CD8-positive, alpha-beta memory T cell (primary cell): ENCODE measurements around the gene GLCE. TPM values are rescaled to one million over a fixed set of nuclear protein-coding genes. Genes with fewer than 3 reads are reported as not detected.

ENCODE experiments used
- CTCF ChIA-PET: fragments of 350-600 bp; sonication (Branson Sonifier 250); formaldehyde crosslinking; loops from one replicate; lab custom pipeline; 2021; ENCODE audit warnings: antibody characterized with exemption; lab: Charles Lee
- POLR2A ChIA-PET: fragments of 350-600 bp; sonication (Branson Sonifier 250); formaldehyde crosslinking; loops from one replicate; lab custom pipeline; 2021; ENCODE audit warnings: antibody characterized with exemption; lab: Charles Lee
- DNase-seq, 5 donors: peaks; one replicate each; pipeline versions ENCODE4 v3.0.0 to v3.0.0-alpha.2; 2020 to 2022; ENCODE audit warnings: mixed read lengths in 1 of 5
- H3K27ac ChIP-seq: one replicate; pipeline ENCODE4 v1.7.0; 2013; ENCODE audit warnings: low read depth, mild to moderate bottlenecking, low read length, moderate library complexity
- H3K27me3 ChIP-seq: 2 replicates; pipeline ENCODE4 v1.7.0; 2013; ENCODE audit warnings: low read length, mild to moderate bottlenecking; ENCODE audit not compliant: insufficient read depth, poor library complexity, severe bottlenecking
- H3K36me3 ChIP-seq: 2 replicates; pipeline ENCODE4 v1.7.0; 2013; ENCODE audit warnings: mild to moderate bottlenecking, low read length, moderate library complexity; ENCODE audit not compliant: insufficient read depth
- H3K4me1 ChIP-seq: 2 replicates; pipeline ENCODE4 v1.7.0; 2013; ENCODE audit warnings: mild to moderate bottlenecking, low read length, moderate library complexity; ENCODE audit not compliant: insufficient read depth
- H3K4me3 ChIP-seq: 2 replicates; pipeline ENCODE4 v1.7.0; 2013; ENCODE audit warnings: mild to moderate bottlenecking, low read length
- H3K9me3 ChIP-seq: 2 replicates; pipeline ENCODE4 v1.7.0; 2013; ENCODE audit warnings: mild to moderate bottlenecking, low read length
- H3K27ac Mint-ChIP-seq, 8 donors: one replicate each; pipeline ENCODE4 v1.8.0; 2020 to 2021; ENCODE audit warnings: mixed read lengths in 8 of 8, mild to moderate bottlenecking in 6 of 8, inconsistent platforms in 3 of 8, moderate library complexity in 3 of 8
- H3K27me3 Mint-ChIP-seq, 2 donors: one replicate each; pipeline ENCODE4 v1.8.0; 2020 to 2021; ENCODE audit warnings: mixed read lengths in 2 of 2, mild to moderate bottlenecking in 1 of 2, moderate library complexity in 1 of 2
- H3K36me3 Mint-ChIP-seq, 3 donors: one replicate each; pipeline ENCODE4 v1.8.0; 2020 to 2021; ENCODE audit warnings: mixed read lengths in 3 of 3, inconsistent platforms in 1 of 3, mild to moderate bottlenecking in 1 of 3
- H3K4me1 Mint-ChIP-seq, 3 donors: one replicate each; pipeline ENCODE4 v1.8.0; 2020 to 2021; ENCODE audit warnings: mixed read lengths in 3 of 3, inconsistent platforms in 1 of 3, mild to moderate bottlenecking in 1 of 3
- H3K4me3 Mint-ChIP-seq, 7 donors: one replicate each; pipeline ENCODE4 v1.8.0; 2020 to 2021; ENCODE audit warnings: mixed read lengths in 7 of 7, mild to moderate bottlenecking in 6 of 7, moderate library complexity in 4 of 7, inconsistent platforms in 2 of 7
- H3K9me3 Mint-ChIP-seq, 5 donors: one replicate each; pipeline ENCODE4 v1.8.0; 2020 to 2022; ENCODE audit warnings: mixed read lengths in 5 of 5, mild to moderate bottlenecking in 3 of 5, moderate library complexity in 2 of 5, inconsistent platforms in 1 of 5
- polyA plus RNA-seq: library from polyadenylated mRNA; unstranded; fragments of 300-500 nt; fragmentation: Illumina TruSeq; gene quantifications from one replicate; pipeline ENCODE4 v1.2.3, GENCODE V29; 2021
- total RNA-seq, 2 experiments: library from RNA; stranded (reverse); gene quantifications; one replicate each; pipeline ENCODE4 v1.2.3, GENCODE V29; 2021

GLCE gene
- total and polyA plus RNA-seq, 3 experiments from 2014 or later: 5.4 to 8.4 (median 5.7) TPM

DNA sequence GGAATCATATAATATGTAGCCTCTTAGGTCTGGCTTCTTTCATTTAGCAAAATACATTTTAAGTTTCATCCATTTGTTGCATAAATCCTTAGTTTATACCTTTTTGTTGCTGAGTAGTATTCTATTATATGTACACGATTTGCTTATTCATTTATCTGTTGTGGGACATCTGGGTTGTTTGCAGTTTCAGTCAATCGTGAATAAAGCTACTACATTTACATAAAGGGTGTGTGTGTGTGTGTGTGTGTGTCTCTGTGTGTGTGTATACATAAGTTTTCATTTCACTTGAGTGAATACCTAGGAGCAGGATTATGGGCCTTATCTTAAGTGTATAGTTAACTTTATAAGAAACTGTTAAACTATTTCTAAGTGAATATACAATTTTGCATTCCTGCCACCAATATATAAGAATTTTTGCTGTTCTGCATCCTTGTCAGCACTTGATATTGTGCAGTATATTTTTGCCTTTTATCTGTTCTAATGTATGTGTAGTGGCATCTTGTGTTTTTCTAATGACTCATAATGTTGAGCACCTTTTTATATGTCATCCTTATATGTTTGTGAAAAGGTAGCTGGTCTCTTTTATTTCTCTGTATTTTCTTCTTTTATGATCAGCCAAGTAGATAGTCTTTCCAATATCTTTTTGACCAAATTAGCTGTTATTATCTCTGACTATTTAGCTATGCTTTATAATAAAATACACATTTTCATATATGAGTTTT, 55.0 kb downstream of the GLCE start:
- Mint-ChIP-seq H3K36me3 (peaks cover 0 to 8% (median 1%) of the 10 kb centered on the region in 3 donors), H3K27ac (no peak overlapping the region), H3K4me3 (no peak overlapping the region), H3K4me1 (no peaks in the 10 kb centered on the region), H3K9me3 (peaks cover 0 to 3% (median 0%) of the 10 kb centered on the region in 5 donors), H3K27me3 (no peaks in the 10 kb centered on the region)
- H3K27me3 ChIP-seq: no peaks in the 10 kb centered on the region
- H3K27ac ChIP-seq: no peak overlapping the region
- no peak for DNase-seq
- CTCF ChIA-PET: no interaction called here
- POLR2A ChIA-PET: no interaction called here
- no peak overlapping the region for H3K4me3 ChIP-seq
- H3K4me1 ChIP-seq: no peaks in the 10 kb centered on the region
- no peaks in the 10 kb centered on the region for H3K36me3 ChIP-seq
- H3K9me3 ChIP-seq: no peaks in the 10 kb centered on the region

DNA sequence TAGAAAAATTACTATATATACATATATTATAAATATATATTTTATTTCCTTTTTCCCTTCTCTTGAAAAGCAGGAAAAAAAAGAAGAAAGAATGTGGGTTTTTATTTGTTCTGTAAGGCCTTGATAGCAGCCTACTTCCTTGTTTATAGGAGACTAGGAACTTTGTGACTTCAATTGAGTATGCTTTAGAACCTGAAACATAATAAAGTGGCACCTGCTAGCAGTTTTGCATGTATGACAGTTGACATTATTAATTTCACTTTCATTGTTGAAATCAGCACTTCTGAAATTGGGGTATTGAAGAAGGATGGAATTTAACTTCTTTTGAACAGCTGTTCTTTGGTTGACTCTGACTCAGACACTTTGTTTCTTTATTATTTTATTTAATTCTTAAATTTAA, 56.9 kb downstream of the GLCE start:
- Mint-ChIP-seq H3K9me3 (peaks cover 0 to 7% (median 3%) of the 10 kb centered on the region in 5 donors), H3K27ac (no peak overlapping the region), H3K27me3 (no peaks in the 10 kb centered on the region), H3K36me3 (peaks cover 0 to 21% (median 2%) of the 10 kb centered on the region in 3 donors), H3K4me3 (no peak overlapping the region), H3K4me1 (no peaks in the 10 kb centered on the region)
- no peaks in the 10 kb centered on the region for H3K27me3 ChIP-seq
- H3K27ac ChIP-seq: no peak overlapping the region
- ChIA-PET POLR2A (no interaction called here), CTCF (no interaction called here)
- no peaks in the 10 kb centered on the region for H3K9me3 ChIP-seq
- DNase-seq: no peak
- H3K4me1 ChIP-seq: no peaks in the 10 kb centered on the region
- H3K4me3 ChIP-seq: no peak overlapping the region
- no peaks in the 10 kb centered on the region for H3K36me3 ChIP-seq

DNA sequence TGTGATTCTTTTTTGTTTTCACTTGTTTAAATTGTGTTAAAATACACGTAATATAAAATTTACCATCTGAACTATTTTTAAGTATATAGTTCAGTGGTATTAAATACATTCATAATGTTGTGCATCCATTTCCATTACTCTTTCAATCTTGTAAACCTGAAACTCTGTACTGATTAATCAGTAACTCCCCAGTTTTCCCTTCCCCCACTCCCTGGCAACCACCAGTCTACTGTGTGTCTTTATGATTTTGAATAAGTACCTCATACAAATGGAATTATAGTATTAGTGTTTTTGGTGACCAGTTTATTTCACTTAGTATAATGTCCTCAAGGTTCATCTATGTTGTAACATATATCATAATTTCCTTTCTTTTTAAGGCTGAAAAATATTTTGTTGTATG, 59.3 kb downstream of the GLCE start:
- Histone ChIP-seq H3K27ac (no peak overlapping the region), H3K4me1 (no peaks in the 10 kb centered on the region), H3K4me3 (no peak overlapping the region), H3K27me3 (no peaks in the 10 kb centered on the region), H3K36me3 (no peaks in the 10 kb centered on the region), H3K9me3 (no peaks in the 10 kb centered on the region)
- ChIA-PET POLR2A (no interaction called here), CTCF (no interaction called here)
- peak overlapping the region in 1 of 8 donors; percentile 58 for H3K27ac Mint-ChIP-seq
- H3K27me3 Mint-ChIP-seq: no peaks in the 10 kb centered on the region
- no peak for DNase-seq
- no peaks in the 10 kb centered on the region for H3K4me1 Mint-ChIP-seq
- no peak overlapping the region for H3K4me3 Mint-ChIP-seq
- peaks cover 8 to 28% (median 20%) of the 10 kb centered on the region in 5 donors for H3K9me3 Mint-ChIP-seq
- H3K36me3 Mint-ChIP-seq: peaks cover 10 to 44% (median 12%) of the 10 kb centered on the region in 3 donors

DNA sequence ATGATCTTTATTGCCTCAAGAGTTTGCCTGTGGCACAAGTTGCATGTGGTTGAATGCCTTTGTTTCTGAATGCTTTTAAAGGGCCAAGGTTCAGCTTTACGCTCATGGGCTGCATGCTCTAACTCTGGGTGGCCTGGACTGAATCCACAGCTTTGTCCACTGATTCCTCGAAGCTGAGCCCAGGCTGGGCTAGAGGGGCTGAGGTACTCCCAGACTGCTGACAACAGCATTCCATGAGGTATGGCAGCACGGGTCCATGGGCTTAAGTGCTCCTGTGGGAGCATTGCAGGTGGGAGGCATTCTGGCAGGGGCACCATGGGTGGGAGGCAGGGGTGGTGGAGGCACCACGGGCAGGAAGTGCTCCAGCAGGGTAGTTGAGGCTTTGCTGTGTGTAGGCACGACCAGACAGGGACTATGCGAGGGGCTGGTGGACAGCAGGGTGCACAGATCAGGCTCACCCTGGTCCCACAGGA, 61.6 kb downstream of the GLCE start:
- Mint-ChIP-seq H3K4me1 (no peaks in the 10 kb centered on the region), H3K36me3 (peaks cover 10 to 53% (median 12%) of the 10 kb centered on the region in 3 donors), H3K4me3 (no peak overlapping the region), H3K27ac (no peak overlapping the region), H3K27me3 (no peaks in the 10 kb centered on the region), H3K9me3 (peaks cover 8 to 28% (median 20%) of the 10 kb centered on the region in 5 donors)
- Histone ChIP-seq H3K4me3 (no peak overlapping the region), H3K4me1 (no peaks in the 10 kb centered on the region), H3K9me3 (no peaks in the 10 kb centered on the region), H3K27me3 (no peaks in the 10 kb centered on the region), H3K36me3 (no peaks in the 10 kb centered on the region), H3K27ac (no peak overlapping the region)
- CTCF ChIA-PET: no interaction called here
- POLR2A ChIA-PET: no interaction called here
- DNase-seq: no peak

DNA sequence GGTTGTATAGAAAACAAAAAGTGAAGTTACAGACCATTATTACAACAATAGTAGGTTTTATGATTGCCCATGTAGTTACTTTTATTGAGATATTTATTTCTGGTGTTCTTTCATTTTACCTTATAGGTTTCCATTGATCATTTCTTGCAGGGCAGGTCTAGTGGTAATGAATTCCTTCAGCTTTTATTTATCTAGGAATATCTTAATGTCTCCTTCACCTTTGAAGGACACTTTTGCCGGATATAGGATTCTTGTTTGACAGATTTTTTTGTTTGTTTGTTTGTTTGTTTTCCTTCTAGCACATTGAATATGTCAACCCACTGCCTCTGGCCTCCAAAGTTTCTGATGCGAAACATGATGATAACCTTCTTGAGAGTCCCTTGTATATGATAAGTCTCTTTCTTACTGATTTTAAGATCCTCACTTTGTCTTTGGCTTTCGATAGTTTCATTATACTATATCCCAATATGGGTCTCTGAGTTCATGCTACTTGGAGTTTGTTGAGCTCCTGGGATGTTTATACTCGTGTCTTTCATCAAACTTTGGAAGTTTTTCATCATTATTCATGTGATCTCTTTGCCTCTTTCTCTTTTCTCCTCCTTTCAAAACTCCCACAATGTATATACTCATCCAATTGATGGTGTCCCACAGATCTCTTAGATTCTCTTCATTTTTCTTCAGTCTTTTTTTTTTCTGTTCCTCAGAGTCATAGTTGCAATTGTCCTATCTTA, 62.8 kb downstream of the GLCE start:
- no peak overlapping the region for H3K4me3 ChIP-seq
- no peaks in the 10 kb centered on the region for H3K9me3 ChIP-seq
- H3K9me3 Mint-ChIP-seq: peaks cover 8 to 28% (median 20%) of the 10 kb centered on the region in 5 donors
- no peak overlapping the region for H3K27ac Mint-ChIP-seq
- H3K27me3 ChIP-seq: no peaks in the 10 kb centered on the region
- H3K36me3 Mint-ChIP-seq: peaks cover 12 to 56% (median 12%) of the 10 kb centered on the region in 3 donors
- ChIA-PET CTCF (no interaction called here), POLR2A (no interaction called here)
- no peak overlapping the region for H3K4me3 Mint-ChIP-seq
- no peak overlapping the region for H3K27ac ChIP-seq
- no peak for DNase-seq
- H3K27me3 Mint-ChIP-seq: no peaks in the 10 kb centered on the region
- H3K4me1 Mint-ChIP-seq: no peaks in the 10 kb centered on the region
- no peaks in the 10 kb centered on the region for H3K36me3 ChIP-seq
- no peaks in the 10 kb centered on the region for H3K4me1 ChIP-seq

DNA sequence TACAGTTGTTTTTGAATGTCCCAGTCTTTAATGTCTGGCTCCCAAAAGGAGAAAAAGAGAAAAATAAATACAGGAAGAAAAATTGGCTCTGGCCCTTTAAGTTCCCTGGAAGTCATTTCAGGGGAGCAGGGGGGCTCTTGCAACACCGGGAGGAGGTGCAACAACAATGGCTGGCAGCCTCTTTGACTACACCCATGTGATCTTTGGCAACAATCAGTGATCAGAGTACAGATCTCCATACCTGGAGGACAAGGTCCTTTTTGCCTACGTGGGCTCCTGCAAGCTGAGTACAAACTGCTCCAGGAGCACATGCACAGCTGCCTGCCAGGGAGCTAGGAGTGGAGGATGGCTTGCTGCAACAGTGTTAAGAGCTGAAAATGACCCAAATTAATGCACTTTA, 63.9 kb downstream of the GLCE start:
- DNase-seq: no peak
- Histone ChIP-seq H3K4me3 (no peak overlapping the region), H3K36me3 (no peaks in the 10 kb centered on the region), H3K27me3 (no peaks in the 10 kb centered on the region), H3K27ac (no peak overlapping the region), H3K9me3 (no peaks in the 10 kb centered on the region), H3K4me1 (no peaks in the 10 kb centered on the region)
- Mint-ChIP-seq H3K4me1 (no peaks in the 10 kb centered on the region), H3K27ac (no peak overlapping the region), H3K9me3 (peaks cover 8 to 28% (median 20%) of the 10 kb centered on the region in 5 donors), H3K27me3 (no peaks in the 10 kb centered on the region), H3K36me3 (peaks cover 17 to 65% (median 18%) of the 10 kb centered on the region in 3 donors), H3K4me3 (no peak overlapping the region)
- CTCF ChIA-PET: interaction anchor here (1.3 kb wide), 1 partner anchor 19 kb away, joined by 3 read pairs; no protein-coding TSS in a partner anchor
- POLR2A ChIA-PET: interaction anchor here (0.6 kb wide), 1 partner anchor 244 kb away, joined by 3 read pairs; no protein-coding TSS in a partner anchor

DNA sequence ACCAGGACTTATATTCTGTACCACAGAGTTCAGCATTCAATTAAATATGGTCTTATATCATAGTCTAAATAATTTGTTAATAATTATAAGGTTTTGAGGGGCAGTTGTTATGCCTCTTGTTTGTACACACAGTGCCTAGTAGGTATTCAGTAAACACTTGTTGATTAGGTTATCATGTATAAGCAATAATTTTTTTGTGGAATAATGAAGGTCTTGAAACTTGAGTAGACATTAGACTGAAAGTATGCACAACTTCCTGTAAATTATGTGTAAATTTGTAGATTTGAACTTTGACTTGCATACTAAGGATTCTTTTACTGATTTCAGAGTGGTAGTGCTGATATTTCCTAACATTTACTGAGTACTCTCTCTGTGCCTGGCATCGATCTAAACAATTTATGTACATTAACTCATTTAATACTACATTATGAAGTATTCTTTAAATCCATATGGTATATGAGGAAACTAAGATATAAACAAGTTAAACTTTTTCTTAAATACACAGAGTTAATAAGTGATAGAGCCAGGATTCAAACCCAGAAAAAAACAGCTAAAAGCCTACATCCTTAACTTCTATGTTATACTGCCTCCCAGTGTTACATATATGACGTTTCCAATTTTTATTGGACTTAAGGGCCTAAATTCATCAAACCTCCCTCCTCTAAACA, 65.1 kb downstream of the GLCE start:
- no peak overlapping the region for H3K27ac Mint-ChIP-seq
- Histone ChIP-seq H3K27me3 (no peaks in the 10 kb centered on the region), H3K4me3 (no peak overlapping the region), H3K27ac (no peak overlapping the region), H3K36me3 (no peaks in the 10 kb centered on the region), H3K9me3 (no peaks in the 10 kb centered on the region), H3K4me1 (no peaks in the 10 kb centered on the region)
- H3K36me3 Mint-ChIP-seq: peaks cover 17 to 61% (median 17%) of the 10 kb centered on the region in 3 donors
- no peak overlapping the region for H3K4me3 Mint-ChIP-seq
- H3K9me3 Mint-ChIP-seq: peaks cover 8 to 28% (median 18%) of the 10 kb centered on the region in 5 donors
- H3K27me3 Mint-ChIP-seq: no peaks in the 10 kb centered on the region
- ChIA-PET CTCF (interaction anchor here (1.3 kb wide), 1 partner anchor 18 kb away, joined by 3 read pairs; no protein-coding TSS in a partner anchor), POLR2A (no interaction called here)
- no peak for DNase-seq
- no peaks in the 10 kb centered on the region for H3K4me1 Mint-ChIP-seq

DNA sequence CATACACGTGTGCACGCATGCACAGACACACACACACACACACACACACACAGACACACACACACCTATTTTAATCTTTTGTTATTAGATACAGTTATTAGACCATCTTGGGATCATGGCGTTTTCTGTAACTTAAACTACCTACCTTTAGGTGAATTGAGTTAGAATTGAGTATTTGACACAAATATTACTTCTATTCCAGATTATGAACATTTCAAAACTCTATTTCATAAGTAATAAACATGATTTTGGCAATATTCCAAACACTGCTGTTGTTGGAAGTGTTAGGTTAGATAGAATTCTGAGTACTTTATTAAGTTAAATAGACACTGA, 65.6 kb downstream of the GLCE start:
- H3K36me3 Mint-ChIP-seq: peaks cover 17 to 56% (median 17%) of the 10 kb centered on the region in 3 donors

More for the DNA sequence above, 65.6 kb downstream of the GLCE start:
- H3K4me3 Mint-ChIP-seq: no peak overlapping the region
- ChIA-PET CTCF (no interaction called here), POLR2A (no interaction called here)
- Histone ChIP-seq H3K27me3 (no peaks in the 10 kb centered on the region), H3K36me3 (no peaks in the 10 kb centered on the region), H3K27ac (no peak overlapping the region), H3K4me3 (no peak overlapping the region), H3K9me3 (no peaks in the 10 kb centered on the region), H3K4me1 (no peaks in the 10 kb centered on the region)
- H3K27ac Mint-ChIP-seq: no peak overlapping the region
- no peaks in the 10 kb centered on the region for H3K27me3 Mint-ChIP-seq
- no peaks in the 10 kb centered on the region for H3K4me1 Mint-ChIP-seq
- DNase-seq: no peak
- H3K9me3 Mint-ChIP-seq: peaks cover 8 to 27% (median 18%) of the 10 kb centered on the region in 5 donors
